ENCODE results near the gene ABHD12B.

The ABHD12B gene

DNA sequence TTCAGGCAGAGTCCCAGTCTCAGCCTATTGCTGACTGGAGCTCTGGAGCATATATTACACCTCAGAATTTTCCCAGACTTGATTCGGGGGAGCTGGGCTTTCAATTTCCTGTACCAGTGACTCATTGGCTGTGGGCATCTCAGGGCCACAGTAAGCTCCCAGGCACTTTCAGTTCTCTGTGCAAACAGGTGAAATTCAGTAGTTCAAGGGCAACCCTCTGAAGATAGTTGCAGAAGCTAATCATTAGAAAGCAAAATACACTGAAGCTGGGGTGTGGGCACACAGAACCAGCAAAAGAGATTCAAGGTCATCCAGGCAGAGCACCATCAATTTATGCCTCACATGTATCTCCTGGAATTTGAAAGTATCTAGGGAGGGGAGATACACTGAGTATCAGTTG is 32.8 kb upstream of the ABHD12B start:
- DNase-seq (ENCODE audit: low read depth in 2 of 2) = no peak

DNA sequence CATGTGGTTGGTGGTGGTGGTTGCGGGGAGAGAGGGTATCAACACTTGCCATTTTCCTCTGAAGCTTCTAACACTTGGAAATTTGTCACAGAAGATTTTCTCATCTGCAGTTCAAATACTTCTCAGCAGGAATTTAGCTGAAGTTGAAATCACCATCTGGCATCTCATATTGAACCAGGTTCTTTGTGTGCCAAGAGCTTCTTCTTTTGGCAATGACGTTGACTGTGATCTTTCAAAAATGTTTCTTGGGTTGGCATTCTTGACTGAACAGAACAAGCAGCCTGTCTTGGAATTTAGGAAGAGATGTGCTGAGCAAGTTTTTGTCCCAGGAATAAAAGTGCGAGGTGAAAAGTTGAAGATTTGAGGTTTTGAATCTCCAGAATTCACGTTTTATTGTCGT is 32.2 kb upstream of the ABHD12B start:
- no peak for DNase-seq (ENCODE audit: low read depth in 2 of 2)

DNA sequence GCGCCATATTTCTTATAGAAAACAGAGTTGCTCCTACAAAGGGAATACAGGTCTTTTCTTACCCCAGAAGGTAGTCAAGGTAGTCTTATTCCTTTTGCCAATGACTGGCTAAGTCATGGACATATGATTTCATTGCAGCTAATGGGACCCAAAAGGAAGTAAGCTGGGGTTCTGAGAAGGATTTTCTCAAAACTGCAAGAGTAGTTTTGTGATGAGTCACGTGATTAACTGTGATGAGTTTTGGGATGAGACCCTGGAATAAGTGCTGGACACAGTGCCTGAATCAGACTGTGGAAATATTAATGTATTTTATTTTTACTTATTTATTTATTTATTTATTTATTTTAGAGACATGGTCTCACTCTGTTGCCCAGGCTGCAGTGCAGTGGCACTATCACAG is 27.5 kb upstream of the ABHD12B start:
- DNase-seq (ENCODE audit: low read depth in 2 of 2) = no peak

DNA sequence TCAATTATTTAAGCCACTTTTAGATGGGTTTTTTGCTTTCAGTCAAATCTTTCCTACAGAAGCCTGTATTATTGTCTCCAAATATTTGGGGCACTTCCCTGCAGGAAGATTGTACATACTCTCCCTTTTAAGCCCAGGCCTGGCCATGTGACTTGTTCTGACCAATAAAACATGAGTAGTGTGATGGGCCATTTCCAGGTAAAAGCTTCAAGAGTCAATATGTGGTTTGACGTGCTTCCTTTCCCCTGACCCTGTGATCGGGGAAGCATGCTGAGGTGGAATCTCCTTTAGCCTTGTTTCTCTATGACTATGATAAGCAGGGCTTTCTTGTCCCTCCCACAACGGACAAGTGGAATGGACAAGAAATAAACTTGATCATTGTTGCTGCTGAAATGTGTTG is 26.7 kb upstream of the ABHD12B start:
- no peak for DNase-seq (ENCODE audit: low read depth in 2 of 2)

DNA sequence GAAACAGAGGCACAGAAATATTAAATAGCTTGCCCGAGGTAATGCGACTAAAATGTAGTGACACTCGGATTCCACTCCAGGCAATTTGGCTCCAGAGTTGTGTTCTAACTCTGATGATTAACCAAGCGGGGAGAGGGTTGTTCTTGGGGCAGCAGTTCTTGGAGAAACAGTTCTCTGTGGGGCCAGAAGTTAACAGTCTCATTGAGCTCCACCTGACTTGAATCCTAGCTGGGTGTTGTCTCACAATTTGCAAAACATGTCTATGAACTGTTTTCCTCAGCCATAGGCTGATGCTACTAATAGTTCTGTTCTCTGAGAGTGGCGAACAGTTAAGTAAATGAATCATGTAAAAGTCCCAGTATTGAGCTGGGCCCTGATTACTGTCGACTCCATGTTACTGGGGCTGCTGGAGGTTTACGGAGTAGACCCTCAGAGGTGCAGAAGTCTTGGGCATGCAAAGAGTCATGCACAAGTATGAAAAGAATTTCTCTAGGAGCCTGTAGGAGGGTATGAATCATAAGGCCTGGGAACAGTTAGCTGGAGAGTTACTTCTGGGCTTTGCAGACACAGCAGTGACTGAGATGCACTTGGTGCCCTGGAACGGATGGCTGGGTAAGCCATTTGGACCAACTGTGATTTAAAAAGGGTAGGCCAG is 25.5 kb upstream of the ABHD12B start:
- DNase-seq (ENCODE audit: low read depth in 2 of 2) = no peak

DNA sequence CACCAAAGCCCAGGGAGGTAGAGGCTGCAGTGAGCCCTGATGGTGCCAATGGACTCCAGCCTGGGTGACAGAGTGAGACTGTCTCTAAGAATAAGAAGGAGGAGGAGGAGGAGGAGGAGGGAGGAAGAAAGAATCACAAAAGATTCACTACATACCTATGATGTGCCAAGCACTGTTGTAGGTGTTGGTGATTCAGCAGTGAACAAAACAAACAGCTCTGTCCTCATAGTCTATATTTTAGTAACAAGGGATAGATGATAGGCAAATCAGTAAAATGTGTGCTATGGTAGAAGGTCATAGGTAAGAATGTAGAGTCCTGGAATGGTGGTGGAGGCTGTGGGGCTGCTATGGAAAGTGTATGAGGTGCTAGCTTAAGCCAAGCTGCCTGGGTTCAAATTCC is 18.0 kb upstream of the ABHD12B start:
- DNase-seq (ENCODE audit: low read depth in 2 of 2) = no peak

DNA sequence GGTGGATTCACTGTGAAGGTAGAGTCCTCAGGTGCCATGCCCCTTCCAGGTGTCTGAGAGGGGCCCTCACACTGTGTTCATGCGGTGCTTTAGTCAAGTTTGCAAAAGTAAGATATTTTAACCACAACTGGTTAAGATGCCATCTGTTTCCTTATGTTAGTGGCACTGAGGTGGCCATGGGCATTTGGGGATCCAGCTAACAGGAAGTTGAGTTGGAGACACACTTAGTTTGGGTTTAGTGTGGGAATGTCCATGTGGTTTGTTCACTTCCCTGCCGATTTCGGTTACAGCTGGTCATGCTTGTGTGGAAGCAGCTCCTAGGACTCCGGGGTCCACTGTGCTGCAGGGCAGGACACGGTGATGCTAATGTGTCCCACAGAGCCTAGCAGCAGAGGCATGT is 17.3 kb upstream of the ABHD12B start:
- DNase-seq (ENCODE audit: low read depth in 2 of 2) = no peak

DNA sequence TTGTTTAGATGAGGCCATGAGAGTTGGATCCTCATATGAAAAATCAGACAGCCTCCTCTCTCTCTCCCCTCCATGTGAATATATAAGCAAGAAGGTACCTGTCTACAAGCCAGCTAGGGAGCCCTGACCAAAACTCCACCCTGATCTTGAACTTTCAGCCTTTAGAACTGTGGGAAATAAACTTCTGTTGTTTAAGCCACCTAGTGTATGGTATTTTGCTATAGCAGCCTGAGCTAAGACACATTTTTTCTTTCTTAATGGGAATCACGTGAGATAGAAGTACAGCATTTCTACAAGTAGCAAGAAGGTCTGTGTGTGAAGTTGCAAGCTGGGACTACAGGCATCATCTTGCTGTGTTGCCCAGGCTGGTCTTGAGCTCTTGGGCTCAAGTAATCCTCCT is 16.3 kb upstream of the ABHD12B start:
- DNase-seq (ENCODE audit: low read depth in 2 of 2) = no peak

DNA sequence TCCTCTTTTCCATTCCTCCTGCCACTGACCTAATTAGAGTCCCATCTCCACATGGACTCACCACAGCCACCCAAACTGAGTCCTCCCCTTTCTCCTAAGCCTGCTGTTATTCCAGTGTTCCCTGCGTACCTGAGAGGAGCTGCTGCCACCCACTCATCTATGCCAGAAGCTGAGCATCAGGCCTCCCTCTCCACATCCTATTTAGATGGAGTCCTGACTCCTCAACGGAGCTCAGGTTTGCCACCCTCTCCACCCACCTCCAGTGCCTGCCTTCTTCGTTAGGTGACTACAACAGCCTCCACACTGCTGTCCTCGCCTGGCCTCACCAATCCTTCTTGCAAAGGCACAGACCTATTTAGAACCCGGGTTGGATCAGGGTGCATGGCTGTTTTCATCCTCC is 15.2 kb upstream of the ABHD12B start:
- no peak for DNase-seq (ENCODE audit: low read depth in 2 of 2)

DNA sequence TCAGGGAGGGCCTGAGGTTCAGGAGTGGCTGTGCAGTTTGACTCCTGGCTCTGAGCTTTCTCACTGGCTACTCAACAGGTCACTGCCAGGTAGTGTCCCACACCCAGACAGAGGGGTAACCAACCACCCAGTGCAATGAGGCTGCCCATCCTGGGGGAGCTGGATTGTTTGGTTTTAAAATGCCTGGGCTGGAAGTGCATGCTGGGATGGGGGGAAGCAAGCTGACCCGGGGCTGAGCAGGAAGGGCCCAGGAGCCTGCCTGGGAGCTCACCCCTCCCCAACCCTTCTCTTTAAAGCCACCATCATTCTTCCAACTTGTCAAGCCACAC is 12.6 kb upstream of the ABHD12B start:
- no peak for DNase-seq (ENCODE audit: low read depth in 2 of 2)

DNA sequence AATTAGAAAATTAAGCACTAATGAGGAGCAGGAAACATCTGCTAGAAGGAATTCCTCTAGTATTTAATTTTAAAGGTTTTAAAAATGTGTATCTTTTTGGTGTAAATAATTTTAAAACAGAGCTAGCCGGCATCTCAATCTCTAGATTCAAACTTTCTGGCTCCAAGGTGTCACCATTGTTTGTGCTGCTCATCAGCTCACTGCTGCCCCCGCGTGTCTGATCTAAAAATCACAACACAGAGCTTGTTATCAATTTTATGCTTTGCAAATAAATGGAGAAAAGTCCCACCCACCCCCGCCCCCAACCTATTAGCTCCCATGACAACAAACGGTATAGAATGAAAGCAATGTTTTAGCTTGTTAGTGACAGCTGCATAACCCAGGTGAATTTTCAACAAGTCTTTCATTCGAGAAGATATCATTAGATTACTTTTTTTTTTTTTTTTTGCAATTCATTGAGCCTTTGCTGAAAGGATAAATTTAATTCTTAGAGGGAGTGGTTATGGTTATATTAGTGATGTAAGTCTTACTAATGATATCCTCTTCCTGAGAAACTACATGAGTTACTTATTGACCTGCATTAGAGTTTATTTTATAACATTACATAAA is 11.3 kb upstream of the ABHD12B start:
- peak; percentile 78 to 87 for DNase-seq (ENCODE audit: low read depth in 2 of 2)

DNA sequence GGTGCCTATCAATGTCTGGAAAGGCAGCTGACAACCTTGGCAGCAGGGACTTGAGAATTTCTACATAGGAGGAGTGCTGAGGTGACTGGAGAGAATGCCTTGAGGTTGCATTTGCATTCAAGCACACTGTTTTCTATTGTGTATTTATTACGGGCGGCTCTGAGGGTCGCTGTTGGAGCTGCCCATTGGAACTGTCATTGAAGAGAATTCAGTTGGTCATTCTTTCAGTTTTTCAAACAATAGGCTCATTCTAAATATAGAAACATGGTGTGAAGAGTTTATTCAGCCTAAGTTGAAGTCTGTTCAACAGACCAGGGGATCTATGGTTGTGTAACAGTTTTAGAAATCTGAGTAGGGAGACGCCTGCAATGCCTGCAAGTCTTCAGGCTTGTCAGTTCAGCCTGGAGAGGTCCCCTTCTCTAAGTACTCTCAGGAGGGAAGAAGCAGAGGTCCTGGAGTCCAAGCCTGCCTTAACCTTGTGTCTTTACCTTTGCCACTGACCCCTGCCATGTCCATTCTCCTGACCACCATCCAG is 9.8 kb upstream of the ABHD12B start:
- DNase-seq (ENCODE audit: low read depth in 2 of 2) = no peak

DNA sequence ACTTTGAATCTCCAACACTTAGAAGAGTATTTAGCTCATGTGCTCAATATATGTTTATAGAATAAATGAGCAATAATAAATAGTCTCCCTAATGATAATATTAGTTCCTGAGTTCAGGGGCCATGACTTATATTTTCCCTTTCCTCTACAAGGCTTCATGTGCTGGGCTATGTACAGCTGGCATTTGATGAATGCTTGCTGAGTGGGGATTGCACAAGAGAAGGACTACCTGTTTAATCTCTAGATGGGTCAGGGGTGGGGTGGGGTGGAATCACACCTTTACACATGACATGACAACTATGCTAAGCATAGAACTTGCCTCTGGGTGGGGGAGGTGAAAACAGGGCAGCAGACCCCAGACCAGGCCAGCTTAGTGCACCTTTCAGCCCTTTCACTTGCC is 7.6 kb upstream of the ABHD12B start:
- no peak for DNase-seq (ENCODE audit: low read depth in 2 of 2)

DNA sequence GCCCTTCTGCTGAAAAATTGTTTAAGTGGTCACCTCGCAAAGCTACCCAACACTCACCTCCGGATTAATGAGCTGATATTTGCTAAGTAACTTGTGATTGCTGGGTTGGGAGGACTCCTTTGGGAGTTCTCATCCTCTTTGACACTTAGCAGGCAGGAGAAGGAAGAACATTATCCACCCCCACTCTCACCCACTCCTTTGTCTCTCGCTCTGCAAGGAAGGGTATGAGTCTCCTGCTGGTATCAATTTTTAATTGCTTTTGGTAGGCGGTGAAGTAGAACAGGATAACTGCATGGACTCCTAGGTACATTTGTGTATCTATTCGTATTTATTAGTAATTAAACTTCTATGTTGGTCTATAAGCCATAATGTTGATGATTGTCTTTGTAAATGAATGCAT is 6.9 kb upstream of the ABHD12B start:
- no peak for DNase-seq (ENCODE audit: low read depth in 2 of 2)

DNA sequence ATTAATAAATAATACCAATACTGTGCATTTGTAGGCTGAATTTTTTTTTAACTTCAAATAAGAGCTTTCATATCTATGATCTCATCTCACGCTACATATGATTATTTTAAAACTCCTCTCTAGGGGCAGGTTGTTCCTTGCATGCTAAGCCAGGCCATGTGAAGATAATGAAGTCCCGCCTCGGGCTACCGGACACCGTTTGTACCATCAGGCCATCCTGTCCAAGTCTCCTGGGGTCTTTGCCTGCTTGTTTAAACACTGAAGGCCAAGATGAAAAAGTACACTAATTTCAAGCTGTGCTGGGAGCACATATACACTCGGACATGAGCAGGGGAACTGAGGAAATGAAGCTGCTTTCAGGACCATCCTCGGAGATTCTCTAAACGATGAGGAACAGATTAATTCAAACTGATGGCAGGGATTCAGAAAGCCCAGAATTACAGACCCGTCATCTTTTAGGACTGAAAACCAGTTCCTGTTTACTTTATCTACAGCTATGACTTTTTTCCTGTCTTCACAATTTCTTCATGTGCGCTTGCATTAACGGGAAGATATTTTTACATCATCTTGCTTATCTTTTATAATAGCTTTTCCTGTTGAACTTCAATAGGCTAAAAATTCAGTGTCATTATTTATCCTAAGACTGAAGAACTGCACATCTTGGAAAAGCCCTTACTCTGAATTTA is 6.3 kb upstream of the ABHD12B start:
- no peak for DNase-seq (ENCODE audit: low read depth in 2 of 2)

DNA sequence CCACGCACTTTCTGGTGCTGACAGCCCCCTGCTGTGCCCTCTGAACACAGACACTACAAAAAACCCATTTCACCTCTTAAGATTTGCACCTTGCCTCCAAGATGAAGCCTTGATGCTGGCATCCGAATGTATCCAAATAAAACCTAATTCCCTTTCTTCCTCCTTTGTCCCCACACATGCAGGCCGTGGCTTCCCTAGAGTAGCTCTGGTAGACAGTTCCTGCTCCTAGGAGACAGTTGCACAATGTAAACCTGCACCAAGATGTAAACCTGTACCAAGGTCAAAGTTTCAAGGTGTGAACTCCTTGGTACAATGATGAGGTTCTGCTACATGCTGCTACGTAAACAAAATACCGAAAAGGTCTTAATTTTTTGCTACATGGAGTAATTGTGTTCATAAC is 625 bp upstream of the ABHD12B start:
- DNase-seq (ENCODE audit: low read depth in 2 of 2) = no peak

DNA sequence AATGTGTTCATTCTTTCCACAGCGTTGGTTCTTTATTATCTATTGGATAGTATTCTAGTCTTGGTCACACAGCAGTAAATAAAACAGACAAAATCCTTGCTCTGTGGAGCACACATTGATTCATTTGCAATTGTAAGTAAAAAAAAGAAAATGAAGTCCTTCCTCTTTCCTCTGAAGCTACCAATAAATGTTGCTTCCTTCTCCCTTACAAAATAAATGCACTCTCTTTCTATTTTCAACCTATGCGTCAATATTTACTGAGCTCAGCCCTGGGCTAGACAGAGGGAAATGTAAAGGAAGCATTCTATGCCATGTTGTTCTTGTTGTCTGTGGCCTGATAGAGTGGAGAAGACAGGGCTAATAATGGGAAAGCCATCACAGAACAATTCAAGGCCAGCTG is 2.9 kb downstream of the ABHD12B start:
- no peak for DNase-seq (ENCODE audit: low read depth in 2 of 2)

DNA sequence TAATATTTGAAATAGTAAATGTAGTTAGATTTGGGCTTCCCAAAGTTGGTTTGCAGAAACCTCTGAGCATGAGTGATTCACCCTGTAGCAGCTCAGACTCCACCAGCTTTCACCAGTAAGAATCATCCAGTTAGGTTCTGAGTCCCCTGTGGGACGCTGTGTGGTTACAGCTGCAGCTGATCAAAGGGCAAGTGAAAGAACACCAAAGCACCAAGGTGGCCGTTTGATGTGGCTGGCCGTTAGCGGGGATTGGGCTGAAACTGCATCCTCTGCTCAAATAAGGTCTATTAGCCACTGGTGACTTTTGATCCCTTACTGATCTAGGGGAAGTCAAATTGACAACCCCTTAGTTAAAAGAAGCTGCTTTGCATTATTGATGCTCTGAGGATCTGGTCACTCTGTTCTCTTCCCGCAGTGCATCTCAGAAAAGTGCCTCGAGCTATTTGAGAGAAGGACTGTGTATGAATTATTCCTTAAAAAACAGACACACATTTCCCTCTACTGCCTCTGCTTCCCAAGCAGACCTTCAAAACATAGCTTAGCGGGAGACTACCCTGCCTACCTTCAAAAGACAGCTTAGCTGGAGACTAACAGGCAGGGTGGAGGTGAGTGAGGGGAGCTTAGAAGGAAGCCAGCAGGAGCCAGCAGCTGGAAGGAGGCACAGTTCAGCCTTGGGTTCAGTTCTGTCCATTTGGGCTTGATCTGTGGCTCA is 3.7 kb downstream of the ABHD12B start:
- peak; percentile 31 to 61 for DNase-seq (ENCODE audit: low read depth in 2 of 2)

DNA sequence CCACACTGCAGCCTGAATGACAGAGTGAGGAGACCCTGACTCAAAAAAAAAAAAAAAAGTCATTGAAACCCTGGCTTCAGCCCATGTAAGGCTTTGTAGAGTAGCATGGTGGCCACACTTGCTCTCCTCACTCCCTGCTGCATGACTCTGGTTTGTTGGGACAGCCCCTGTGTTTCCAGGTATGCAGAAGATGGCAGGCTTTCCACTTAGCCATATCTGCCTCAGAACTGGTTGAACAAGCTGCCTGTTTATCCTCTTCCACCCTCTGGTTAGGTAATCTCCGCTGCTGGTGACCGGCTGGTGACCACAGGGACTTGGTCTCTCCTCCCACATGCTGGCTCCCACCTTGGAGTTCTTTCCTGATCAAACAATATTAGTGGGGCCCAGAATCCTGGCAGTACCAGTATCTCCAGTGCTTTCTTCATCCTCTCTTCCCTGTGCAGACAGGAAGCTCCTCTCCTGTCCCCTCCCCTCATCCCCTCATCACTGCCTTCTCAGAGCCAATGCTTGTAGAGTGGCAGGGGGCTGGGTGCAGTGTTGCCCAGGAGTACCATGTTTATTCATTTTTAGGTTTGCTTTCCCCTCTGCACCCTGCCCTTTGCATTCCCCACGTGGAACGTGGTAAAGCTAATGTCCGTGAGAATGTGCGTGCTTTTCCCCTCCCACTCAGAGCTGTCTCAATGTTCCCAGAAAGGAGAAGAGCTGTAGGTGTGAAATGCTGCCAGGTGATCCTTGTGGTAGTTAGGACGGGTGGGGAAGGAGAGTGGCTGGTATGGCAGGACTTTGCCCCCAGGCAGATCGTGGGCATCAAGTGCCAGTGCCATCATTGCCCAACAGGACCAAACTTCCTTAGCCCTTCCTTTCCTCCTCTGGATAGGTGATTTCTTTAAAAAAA is 11.3 kb downstream of the ABHD12B start:
- no peak for DNase-seq (ENCODE audit: low read depth in 2 of 2)

DNA sequence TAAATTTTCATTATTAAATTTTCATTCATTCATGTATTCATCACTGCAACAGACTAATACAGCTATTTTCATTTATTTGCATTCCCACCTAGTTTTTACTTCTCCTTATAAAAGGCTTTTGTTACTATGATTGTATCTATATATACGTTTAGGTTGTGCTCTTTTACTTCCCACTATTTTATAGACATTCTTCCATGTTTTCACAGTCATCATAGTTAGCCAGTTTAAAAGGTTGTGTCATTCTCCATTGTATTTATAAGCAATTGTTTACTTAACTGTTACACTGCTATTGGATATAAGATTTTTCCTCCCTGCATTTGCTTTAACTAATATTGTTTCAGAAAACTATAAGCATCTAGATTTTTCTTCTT is 12.0 kb downstream of the ABHD12B start:
- DNase-seq (ENCODE audit: low read depth in 2 of 2) = no peak

DNA sequence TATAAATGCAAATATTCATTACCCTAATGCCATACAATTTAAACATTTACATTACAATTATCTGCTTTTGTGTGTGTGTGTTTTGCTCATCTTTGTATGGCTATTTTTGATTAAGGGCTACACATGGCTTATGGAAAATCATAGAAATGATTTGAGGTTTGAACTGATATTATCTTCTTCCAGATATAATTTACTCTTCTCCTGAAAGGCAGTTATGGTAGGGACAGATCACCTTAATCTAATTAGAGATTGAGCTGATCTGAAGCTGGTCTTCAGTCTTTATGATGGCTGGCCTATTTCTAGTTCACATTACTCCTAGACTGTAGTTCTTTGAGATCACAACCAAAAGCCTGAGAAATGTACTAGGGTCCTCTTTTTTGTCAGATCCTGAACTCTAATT is 15.6 kb downstream of the ABHD12B start:
- DNase-seq (ENCODE audit: low read depth in 2 of 2) = no peak

DNA sequence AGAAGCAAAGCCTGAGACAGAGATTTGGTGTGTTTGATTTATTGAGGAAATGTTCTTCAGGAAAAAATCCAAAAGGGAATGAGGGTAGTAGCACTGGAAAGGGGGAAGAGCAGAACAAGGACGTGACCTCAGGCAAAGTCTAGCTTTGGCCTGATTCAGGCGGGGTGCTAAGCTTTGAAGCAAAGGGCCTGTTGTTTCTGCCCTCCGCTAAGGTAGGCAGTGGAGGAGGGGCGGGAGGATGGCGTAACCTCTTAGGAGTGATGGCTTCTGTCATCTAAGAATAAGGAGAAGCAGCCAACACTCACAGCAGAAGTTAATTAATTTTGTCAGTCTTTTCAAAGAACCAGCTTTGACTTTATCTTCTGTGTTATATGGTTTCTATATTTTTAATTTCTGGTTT is 20.4 kb downstream of the ABHD12B start:
- no peak for DNase-seq (ENCODE audit: low read depth in 2 of 2)
